ENCODE measurements around the gene PTPRN2.

Gene PTPRN2

GRCh38 chr7:157827045-157827862 is 760.4 kb downstream of the PTPRN2 start:
- DNase-seq (ENCODE audit: low spot score) = no peak

- no peak for DNase-seq (ENCODE audit: low spot score)
Observed at GRCh38 chr7:157826566-157826965, 761.1 kb downstream of the PTPRN2 start.

- no peak for DNase-seq (ENCODE audit: low spot score)
Observed at GRCh38 chr7:157825325-157825724, 762.3 kb downstream of the PTPRN2 start.

GRCh38 chr7:157824819-157825121 is 762.9 kb downstream of the PTPRN2 start:
- DNase-seq (ENCODE audit: low spot score) = no peak

- DNase-seq (ENCODE audit: low spot score) = no peak
Observed at GRCh38 chr7:157824011-157824818, 763.4 kb downstream of the PTPRN2 start.

- no peak for DNase-seq (ENCODE audit: low spot score)
Observed at GRCh38 chr7:157822688-157823031, 765.0 kb downstream of the PTPRN2 start.

GRCh38 chr7:157821959-157822687 is 765.5 kb downstream of the PTPRN2 start:
- DNase-seq (ENCODE audit: low spot score) = no peak

GRCh38 chr7:157820796-157821195 is 766.8 kb downstream of the PTPRN2 start:
- DNase-seq (ENCODE audit: low spot score) = no peak

- no peak for DNase-seq (ENCODE audit: low spot score)
Observed at GRCh38 chr7:157819455-157819807, 768.2 kb downstream of the PTPRN2 start.

GRCh38 chr7:157818701-157819454 is 768.7 kb downstream of the PTPRN2 start:
- no peak for DNase-seq (ENCODE audit: low spot score)

- no peak for DNase-seq (ENCODE audit: low spot score)
Observed at GRCh38 chr7:157817944-157818700, 769.5 kb downstream of the PTPRN2 start.

- DNase-seq (ENCODE audit: low spot score) = no peak
Observed at GRCh38 chr7:157817433-157817832, 770.2 kb downstream of the PTPRN2 start.

GRCh38 chr7:157816526-157817250 is 770.9 kb downstream of the PTPRN2 start:
- no peak for DNase-seq (ENCODE audit: low spot score)

GRCh38 chr7:157816086-157816485 is 771.5 kb downstream of the PTPRN2 start:
- DNase-seq (ENCODE audit: low spot score) = no peak

GRCh38 chr7:157815706-157816022 is 772.0 kb downstream of the PTPRN2 start:
- no peak for DNase-seq (ENCODE audit: low spot score)

GRCh38 chr7:157814931-157815705 is 772.5 kb downstream of the PTPRN2 start:
- no peak for DNase-seq (ENCODE audit: low spot score)

GRCh38 chr7:157813741-157814661 is 773.6 kb downstream of the PTPRN2 start:
- no peak for DNase-seq (ENCODE audit: low spot score)

- no peak for DNase-seq (ENCODE audit: low spot score)
Observed at GRCh38 chr7:157813053-157813452, 774.6 kb downstream of the PTPRN2 start.

- DNase-seq (ENCODE audit: low spot score) = no peak
Observed at GRCh38 chr7:157811946-157812345, 775.7 kb downstream of the PTPRN2 start.
